Caco-2 (cell line): ENCODE data around the gene STRAP. TPM values are rescaled to one million over a fixed set of nuclear protein-coding genes. Genes with fewer than 3 reads are reported as not detected.

Source experiments
- BruUV-seq: library from RNA; stranded (reverse); fragments of 400-500 nt; replicated peaks from 2 replicates; lab custom pipeline; 2021; lab: Mats Ljungman, UMichigan
- CTCF ChIA-PET: fragments of 300-600 bp; sonication (Branson Sonifier 250); formaldehyde crosslinking; loops from one replicate; lab custom pipeline; 2022; ENCODE audit warnings: antibody characterized with exemption; lab: Charles Lee
- POLR2A ChIA-PET: fragments of 300-600 bp; sonication (Branson Sonifier 250); formaldehyde crosslinking; loops from one replicate; lab custom pipeline; 2022; ENCODE audit warnings: antibody characterized with exemption; lab: Charles Lee
- DNase-seq, 2 experiments: peaks; one replicate each; pipeline versions ENCODE4 v3.0.0 to v3.0.0-alpha.2; 2020 to 2022
- H3K27me3 ChIP-seq: replicated peaks from 2 replicates; pipeline ENCODE4 v1.6.0; 2011; ENCODE audit warnings: low read length; ENCODE audit not compliant: control insufficient read depth, insufficient read depth
- H3K36me3 ChIP-seq: 2 replicates; pipeline ENCODE4 v1.5.1; 2011; ENCODE audit warnings: low read length; ENCODE audit not compliant: control insufficient read depth, insufficient read depth
- H3K4me1 ChIP-seq: fragments of 250-450 bp; sonication (Bioruptor Pico); 2 replicates; pipeline ENCODE4 v1.5.1; 2020; ENCODE audit warnings: mild to moderate bottlenecking
- H3K4me3 ChIP-seq: 2 replicates; pipeline ENCODE4 v1.5.1; 2011; ENCODE audit warnings: low read depth, mild to moderate bottlenecking, control low read depth, low read length
- H3K9me3 ChIP-seq: fragments of 250-450 bp; sonication (Bioruptor Pico); 2 replicates; pipeline ENCODE4 v1.5.1; 2020; ENCODE audit warnings: mild to moderate bottlenecking, moderate library complexity
- H3K27ac Mint-ChIP-seq: one replicate; pipeline ENCODE4 v1.8.0; 2022; ENCODE audit warnings: mixed read lengths; ENCODE audit not compliant: unreplicated experiment
- H3K27me3 Mint-ChIP-seq: one replicate; pipeline ENCODE4 v1.8.0; 2022; ENCODE audit warnings: mixed read lengths; ENCODE audit not compliant: insufficient read depth, unreplicated experiment
- H3K36me3 Mint-ChIP-seq: one replicate; pipeline ENCODE4 v1.8.0; 2022; ENCODE audit warnings: mild to moderate bottlenecking, mixed read lengths; ENCODE audit not compliant: insufficient read depth, unreplicated experiment
- H3K4me1 Mint-ChIP-seq: one replicate; pipeline ENCODE4 v1.8.0; 2022; ENCODE audit warnings: low read depth, mixed read lengths; ENCODE audit not compliant: unreplicated experiment
- H3K4me3 Mint-ChIP-seq: one replicate; pipeline ENCODE4 v1.8.0; 2022; ENCODE audit warnings: mild to moderate bottlenecking, moderate library complexity, mixed read lengths; ENCODE audit not compliant: unreplicated experiment
- H3K9me3 Mint-ChIP-seq: one replicate; pipeline ENCODE4 v1.8.0; 2022; ENCODE audit warnings: mixed read lengths; ENCODE audit not compliant: unreplicated experiment
- CTCF ChIP-seq, 2 experiments: fragments of 200-600 bp in 1 of 2; IDR thresholded peaks; 1 replicate in 1 of 2; 2 replicates in 1 of 2; pipeline versions ENCODE4 v1.5.1 to v1.8.0; 2011 to 2022; ENCODE audit warnings: antibody characterized with exemption in 1 of 2, control low read depth in 1 of 2, inconsistent platforms in 1 of 2, low read depth in 1 of 2, low read length in 1 of 2, mild to moderate bottlenecking in 1 of 2, moderate library complexity in 1 of 2; ENCODE audit not compliant: insufficient read depth in 1 of 2, severe bottlenecking in 1 of 2, unreplicated experiment in 1 of 2
- intact Hi-C: fragments of 100-400 bp; cut with micrococcal nuclease; formaldehyde crosslinking; loops from one replicate; pipeline ENCODE4 v1.10.0; 2022; ENCODE audit not compliant: unreplicated experiment
- total RNA-seq: library from RNA; stranded (reverse); gene quantifications from 2 replicates; pipeline ENCODE4 v1.2.3, GENCODE V29; 2022

STRAP gene
- total RNA-seq, 1 experiment from 2014 or later: 246 TPM

DNA sequence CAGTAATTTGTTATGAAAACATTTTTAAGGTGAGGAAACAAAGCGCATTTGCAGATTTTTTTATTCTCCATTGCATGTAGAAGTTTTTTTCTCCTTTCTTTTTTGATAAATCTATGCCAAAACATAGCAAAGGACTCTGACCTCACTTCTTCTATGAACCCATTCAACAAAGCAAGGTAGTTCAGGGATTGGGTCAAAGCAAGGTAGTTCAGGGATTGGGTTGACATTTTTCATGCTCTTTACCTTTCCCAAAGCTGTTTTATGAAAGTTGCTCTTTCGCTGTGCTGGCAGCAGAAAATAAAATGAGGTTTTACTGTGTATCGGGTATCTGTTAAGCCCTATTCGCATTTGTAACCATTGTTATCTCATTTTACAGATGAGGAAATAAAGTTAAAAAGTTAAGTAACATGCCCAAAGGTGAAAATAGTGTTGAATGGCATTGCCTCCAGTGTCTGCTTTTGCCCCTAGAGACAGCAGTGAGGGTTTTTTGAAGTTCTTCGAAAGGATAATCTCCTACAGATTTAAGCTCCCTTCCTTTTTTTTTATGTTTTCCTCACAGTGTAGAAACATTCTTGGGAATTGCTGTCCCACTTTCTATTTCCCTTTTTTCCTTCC is 10.6 kb downstream of the STRAP start:
- ChIA-PET POLR2A (interaction anchor here (0.8 kb wide), 1 partner anchor 11 kb away, joined by 3 read pairs; no protein-coding TSS in a partner anchor), CTCF (no interaction called here)
- H3K4me1 Mint-ChIP-seq: peaks cover 6% of the 10 kb centered on the region
- peak in 1 of 2 experiments; percentile 25 for TF ChIP-seq CTCF (IDR thresholded peaks at IDR 0.05; ENCODE audit: insufficient read depth in 1 of 2, low read depth in 1 of 2, low read length in 1 of 2, severe bottlenecking in 1 of 2, unreplicated experiment in 1 of 2)
- BruUV-seq: no TSS peak
- H3K36me3 Mint-ChIP-seq: peaks cover 79% of the 10 kb centered on the region
- Histone ChIP-seq H3K36me3 (peaks cover 6% of the 10 kb centered on the region), H3K4me3 (no peak overlapping the region), H3K27me3 (no peaks in the 10 kb centered on the region), H3K9me3 (no peaks in the 10 kb centered on the region), H3K4me1 (no peaks in the 10 kb centered on the region)
- H3K9me3 Mint-ChIP-seq: no peaks in the 10 kb centered on the region
- no peak for DNase-seq
- peak overlapping the region; percentile 64 for H3K27ac Mint-ChIP-seq
- H3K27me3 Mint-ChIP-seq: no peaks in the 10 kb centered on the region
- no peak overlapping the region for H3K4me3 Mint-ChIP-seq
- intact Hi-C loops: no loop called here

- intact Hi-C loops: no loop called here
- ChIA-PET CTCF (no interaction called here), POLR2A (no interaction called here)
- H3K27ac Mint-ChIP-seq: peak overlapping the region; percentile 64
- H3K4me1 ChIP-seq: no peaks in the 10 kb centered on the region
- no peaks in the 10 kb centered on the region for H3K27me3 ChIP-seq
- H3K4me3 ChIP-seq: no peak overlapping the region
- H3K36me3 Mint-ChIP-seq: peaks cover 82% of the 10 kb centered on the region
- H3K27me3 Mint-ChIP-seq: no peaks in the 10 kb centered on the region
- H3K4me1 Mint-ChIP-seq: peaks cover under 1% of the 10 kb centered on the region
- H3K9me3 ChIP-seq: no peaks in the 10 kb centered on the region
- peaks cover 6% of the 10 kb centered on the region for H3K36me3 ChIP-seq
- BruUV-seq: no TSS peak
- H3K4me3 Mint-ChIP-seq: no peak overlapping the region
- no peak for TF ChIP-seq CTCF (IDR thresholded peaks at IDR 0.05; ENCODE audit: insufficient read depth in 1 of 2, low read depth in 1 of 2, low read length in 1 of 2, severe bottlenecking in 1 of 2, unreplicated experiment in 1 of 2)
- no peaks in the 10 kb centered on the region for H3K9me3 Mint-ChIP-seq
- no peak for DNase-seq
These were observed 11.1 kb downstream of the STRAP start for GRCh38 chr12:15893260-15893659.

DNA sequence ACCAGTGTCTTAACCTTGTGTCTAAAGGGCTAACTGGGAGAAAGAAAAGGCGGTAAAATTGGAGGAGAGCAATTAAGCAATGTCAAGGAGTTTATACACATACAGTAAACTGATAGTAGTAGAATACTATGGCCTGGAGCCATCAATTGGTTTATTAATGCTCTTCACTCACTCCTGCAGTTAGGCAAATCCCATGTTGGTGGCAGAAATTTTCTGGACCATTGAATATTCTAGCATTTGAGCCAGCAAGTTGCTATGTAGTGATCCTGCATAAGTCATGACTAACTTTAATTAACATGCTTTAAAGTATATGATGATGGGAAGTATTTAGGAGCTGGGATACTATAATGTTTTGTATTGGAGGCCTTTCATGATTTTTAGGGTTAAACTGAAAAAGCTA is 14.7 kb downstream of the STRAP start:
- H3K9me3 Mint-ChIP-seq: no peaks in the 10 kb centered on the region
- no peak for DNase-seq
- H3K36me3 Mint-ChIP-seq: peaks cover 87% of the 10 kb centered on the region
- intact Hi-C loops: no loop called here
- no peak overlapping the region for H3K4me3 ChIP-seq
- H3K4me3 Mint-ChIP-seq: no peak overlapping the region
- no peaks in the 10 kb centered on the region for H3K4me1 Mint-ChIP-seq
- no peaks in the 10 kb centered on the region for H3K9me3 ChIP-seq
- H3K27ac Mint-ChIP-seq: no peak overlapping the region
- H3K27me3 ChIP-seq: no peaks in the 10 kb centered on the region
- no peak for TF ChIP-seq CTCF (IDR thresholded peaks at IDR 0.05; ENCODE audit: insufficient read depth in 1 of 2, low read depth in 1 of 2, low read length in 1 of 2, severe bottlenecking in 1 of 2, unreplicated experiment in 1 of 2)
- no peaks in the 10 kb centered on the region for H3K4me1 ChIP-seq
- BruUV-seq: no TSS peak
- ChIA-PET CTCF (no interaction called here), POLR2A (interaction anchor here (1.2 kb wide), 1 partner anchor 13 kb away, joined by 6 read pairs; no protein-coding TSS in a partner anchor)
- no peaks in the 10 kb centered on the region for H3K27me3 Mint-ChIP-seq
- H3K36me3 ChIP-seq: peaks cover 4% of the 10 kb centered on the region
